NCI-H510A (cell line): Measurements from ENCODE around the gene STK32B.
"Not testable (repeated sequence)": the region's sequence is repeated elsewhere in the genome, so short reads cannot be mapped to it uniquely, and the experiment has no call there.

Experiments used
- DNase-seq: peaks from one replicate; lab custom pipeline; 2025; lab: John Stamatoyannopoulos, UW

The STK32B gene

DNA sequence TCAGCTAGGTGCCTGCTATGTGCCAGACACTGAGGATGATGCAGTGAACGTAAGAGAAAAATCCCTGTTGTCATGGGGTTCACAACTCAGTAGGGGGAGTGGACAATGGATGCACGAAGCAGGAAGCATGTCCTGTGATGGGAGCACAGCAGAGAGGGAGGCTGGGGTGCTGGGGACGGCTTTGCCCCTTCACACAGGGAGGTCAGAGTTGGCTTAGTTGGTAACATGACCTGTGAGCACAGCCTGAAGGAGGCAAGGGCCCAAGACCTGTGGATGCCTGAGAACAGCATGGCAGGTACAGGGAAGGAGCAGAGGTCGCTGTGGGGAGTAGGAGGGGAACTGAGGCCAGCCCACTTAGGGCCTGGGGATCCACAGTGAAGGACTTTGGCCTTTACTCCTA is 109.4 kb downstream of the STK32B start:
- DNase-seq = no peak

GRCh38 chr4:5162909-5163508 is 111.7 kb downstream of the STK32B start:
- DNase-seq = no peak

GRCh38 chr4:5164221-5164912 is 113.1 kb downstream of the STK32B start:
- no peak for DNase-seq

GRCh38 chr4:5165420-5166369 is 114.4 kb downstream of the STK32B start:
- DNase-seq = no peak

DNA sequence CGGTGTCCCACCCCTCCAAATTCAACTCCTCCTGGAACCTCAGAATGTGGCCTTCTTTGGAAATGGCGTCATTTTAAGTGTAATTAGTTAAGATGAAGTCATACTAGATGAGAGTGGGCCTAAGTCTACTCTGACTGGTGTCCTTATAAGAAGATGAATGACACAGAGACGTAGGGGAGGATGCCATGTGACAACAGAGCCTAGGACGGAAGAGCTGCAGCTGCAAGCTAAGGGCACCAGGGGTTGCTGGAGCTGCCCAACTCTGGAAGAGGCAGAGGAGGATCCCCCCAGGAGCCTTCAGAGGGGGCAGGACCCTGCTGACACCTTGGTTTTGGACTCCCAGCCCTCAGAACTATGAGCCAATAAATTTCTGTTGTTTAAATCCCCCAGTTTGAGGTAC is 115.1 kb downstream of the STK32B start:
- DNase-seq = no peak

- no peak for DNase-seq
These were observed 117.6 kb downstream of the STK32B start for GRCh38 chr4:5168891-5169290.

GRCh38 chr4:5175836-5176235 is 124.6 kb downstream of the STK32B start:
- DNase-seq = not testable (repeated sequence)

DNA sequence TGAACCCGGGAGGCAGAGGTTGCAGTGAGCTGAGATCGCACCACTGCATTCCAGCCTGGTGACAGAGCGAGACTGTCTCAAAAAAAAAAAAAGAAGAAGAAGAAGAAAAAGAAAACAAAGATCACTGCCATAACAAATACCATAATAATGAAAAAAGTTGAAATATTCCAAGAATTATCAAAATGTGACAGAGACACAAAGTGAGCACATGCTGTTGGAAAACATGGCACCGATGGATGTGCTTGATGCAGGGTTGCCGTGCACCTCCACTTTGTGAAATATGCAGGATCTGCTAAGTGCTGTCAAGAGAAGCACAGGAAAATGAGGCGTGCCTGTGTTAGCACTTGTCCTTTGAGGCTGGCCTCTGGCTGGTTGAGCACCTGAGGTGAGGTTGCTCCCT is 133.3 kb downstream of the STK32B start:
- no peak for DNase-seq

DNA sequence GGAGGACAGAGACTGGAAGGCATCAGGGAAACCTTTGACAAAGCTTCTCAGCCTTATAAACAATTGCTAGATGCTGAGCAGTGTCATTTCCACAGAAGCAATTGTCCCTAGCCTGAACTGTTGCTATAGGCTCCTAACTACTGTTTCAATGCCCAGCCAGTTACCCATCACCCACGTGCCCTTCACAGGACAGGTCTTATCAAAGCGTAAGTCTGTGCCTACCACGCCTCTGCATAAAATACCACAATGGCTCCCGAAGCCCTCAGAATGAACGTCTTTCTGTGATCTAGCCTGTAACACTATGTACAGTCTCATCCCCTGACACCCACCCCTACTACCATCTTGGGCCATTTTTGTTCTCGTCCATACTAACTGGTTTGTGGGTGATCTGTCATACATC is 134.3 kb downstream of the STK32B start:
- no peak for DNase-seq

DNA sequence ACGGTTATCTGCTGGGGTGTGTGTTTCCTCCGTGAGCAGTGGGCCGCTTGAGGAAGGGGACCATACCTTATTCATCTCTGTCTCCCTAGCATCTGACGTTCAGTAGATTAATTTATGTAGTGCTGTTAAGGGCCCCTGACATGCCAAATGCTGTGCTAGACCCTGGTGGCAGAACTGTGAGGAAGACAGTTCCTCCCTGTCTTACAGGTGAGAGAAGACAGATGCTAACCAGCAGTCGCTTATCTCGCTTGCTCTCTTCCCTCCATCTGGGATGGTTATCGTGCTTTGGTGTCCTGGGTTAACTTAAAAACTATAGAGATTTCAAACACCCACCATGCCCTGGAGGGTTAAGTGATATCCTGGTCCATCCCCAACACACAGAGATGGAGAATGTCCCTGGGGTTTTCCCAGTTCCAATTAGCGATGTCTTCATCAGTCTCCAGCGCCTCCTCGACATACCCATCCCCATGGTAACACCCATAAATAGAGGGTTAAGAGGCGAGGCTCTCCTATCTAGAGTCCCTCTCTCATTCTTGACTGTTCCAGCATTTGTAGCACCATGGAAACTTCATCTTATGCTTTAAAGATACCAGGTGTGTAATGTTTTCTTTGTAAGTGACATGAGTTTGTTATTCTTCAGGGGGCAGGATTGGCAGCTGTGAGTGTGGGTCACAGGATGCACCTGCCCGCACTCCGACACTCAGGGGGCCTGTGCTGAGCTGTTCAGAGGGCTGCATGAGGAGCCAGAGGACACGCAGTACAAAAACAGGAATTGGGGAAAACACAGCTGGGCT is 135.2 kb downstream of the STK32B start:
- DNase-seq = no peak

GRCh38 chr4:5188130-5188529 is 136.8 kb downstream of the STK32B start:
- DNase-seq = no peak

- DNase-seq = no peak
These were observed 140.6 kb downstream of the STK32B start for GRCh38 chr4:5191831-5192230.

GRCh38 chr4:5192271-5192670 is 141.0 kb downstream of the STK32B start:
- no peak for DNase-seq

DNA sequence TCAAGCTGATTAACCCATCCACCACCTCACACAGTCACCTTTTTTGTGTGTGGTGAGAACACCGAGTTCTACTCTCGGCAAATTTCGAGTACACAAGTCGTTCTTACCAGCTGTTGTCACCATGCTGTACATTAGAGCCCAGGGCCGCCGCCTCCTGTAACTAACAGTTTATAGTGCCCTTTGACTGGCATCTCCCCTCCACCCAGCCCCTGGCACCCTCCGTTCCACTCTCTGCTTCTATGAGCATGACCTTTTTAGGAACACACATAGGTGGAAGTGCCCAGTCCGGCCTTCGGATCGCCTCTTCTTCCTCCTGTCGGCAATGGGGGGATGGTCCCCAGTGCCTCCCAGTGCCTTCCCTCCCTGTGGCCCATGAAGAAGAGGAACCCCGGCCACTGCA is 141.4 kb downstream of the STK32B start:
- no peak for DNase-seq

DNA sequence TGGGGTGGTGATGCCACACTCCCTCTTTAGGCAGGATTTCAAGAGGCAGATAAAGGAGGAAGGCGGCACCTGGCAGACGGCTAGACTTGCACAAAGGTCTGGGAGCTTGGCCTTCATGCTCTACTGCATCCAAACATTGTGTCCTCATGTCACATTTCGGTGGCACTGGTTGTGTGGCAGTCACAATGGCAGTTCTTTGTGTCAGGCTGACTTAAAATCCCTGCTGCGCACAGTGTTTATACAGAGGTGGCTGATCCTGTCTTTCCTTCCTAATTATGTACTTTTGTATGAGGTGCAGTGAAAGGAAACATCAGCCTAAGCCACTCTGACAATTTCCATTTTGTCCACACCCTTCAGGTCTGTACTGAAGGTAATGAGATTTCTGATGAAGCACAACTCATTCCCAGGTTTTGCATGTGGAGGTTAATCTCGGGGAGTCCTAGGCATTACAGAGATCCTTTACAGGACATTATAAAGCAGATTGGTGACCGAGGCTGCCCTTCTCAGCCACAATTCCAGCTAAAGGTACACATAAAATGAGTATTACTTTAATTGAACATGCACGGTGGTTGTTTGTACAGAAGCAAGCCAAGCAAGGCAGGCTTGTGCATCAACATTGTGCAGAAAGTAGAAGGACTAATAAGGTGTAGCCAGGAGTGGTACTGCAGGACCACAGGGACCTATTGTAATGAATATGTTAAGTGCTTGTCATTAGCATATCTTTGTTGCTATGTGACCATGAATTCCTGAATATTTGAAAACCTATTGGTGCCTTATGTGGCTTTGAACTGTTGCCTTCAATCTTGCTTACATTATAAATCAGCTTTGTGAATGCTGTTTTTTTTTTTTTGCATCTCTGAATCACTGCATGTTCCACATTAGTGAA is 147.6 kb downstream of the STK32B start:
- DNase-seq = no peak

- DNase-seq = no peak
These were observed 148.6 kb downstream of the STK32B start for GRCh38 chr4:5199912-5200311.

- DNase-seq = no peak
These were observed 149.2 kb downstream of the STK32B start for GRCh38 chr4:5200513-5200912.

DNA sequence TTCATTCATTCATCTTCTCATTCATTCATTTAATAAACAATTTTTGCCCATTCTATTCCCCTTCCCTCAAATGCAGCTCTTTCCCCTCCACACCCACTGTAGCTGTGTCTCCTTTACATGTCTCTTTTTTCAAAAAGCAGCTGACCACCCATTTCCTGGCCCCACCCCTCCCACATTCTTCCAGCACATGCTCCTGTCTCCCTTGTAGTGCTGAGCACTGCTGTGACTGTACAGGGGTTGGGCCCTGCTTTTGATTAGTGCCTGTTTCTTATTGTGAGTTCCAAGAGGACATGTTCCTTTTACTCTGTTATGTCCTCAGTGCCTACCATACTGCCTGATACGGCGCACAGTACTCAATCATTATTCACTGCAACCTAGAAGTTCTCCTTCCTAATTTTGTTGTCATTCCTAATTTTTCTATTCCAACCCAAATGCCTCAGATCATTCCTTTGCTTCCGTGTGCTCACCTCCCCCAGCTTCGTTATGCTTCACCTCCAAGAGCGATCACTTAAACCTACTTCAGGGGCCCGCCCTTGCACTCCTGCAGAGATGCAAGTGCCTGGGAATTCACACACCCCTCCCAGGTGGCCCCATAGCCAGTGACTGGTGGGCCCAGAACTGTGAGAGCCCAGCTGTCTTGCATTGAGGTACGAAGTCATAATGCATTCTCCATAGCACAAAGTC is 152.2 kb downstream of the STK32B start:
- DNase-seq = no peak

DNA sequence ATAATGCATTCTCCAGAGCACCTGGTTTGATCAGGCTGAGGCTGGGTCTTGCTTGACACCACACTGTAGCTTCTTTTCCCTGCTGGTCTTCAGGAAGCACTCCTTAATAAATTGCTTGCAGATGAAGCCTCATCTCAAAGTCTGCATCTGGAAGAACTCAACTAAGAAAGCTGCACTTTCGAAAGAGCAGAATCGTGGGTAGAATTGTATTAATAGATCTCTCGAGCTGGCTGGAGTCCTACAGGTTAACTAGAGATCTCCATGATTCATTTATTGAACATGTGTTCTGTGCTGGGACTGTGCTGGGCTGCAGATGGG is 152.7 kb downstream of the STK32B start:
- no peak for DNase-seq

GRCh38 chr4:5204781-5205180 is 153.5 kb downstream of the STK32B start:
- DNase-seq = no peak
